RWPE1 (cell line): ENCODE results near the gene SERPINB6.
"Not testable (repeated sequence)": the region's sequence is repeated elsewhere in the genome, so short reads cannot be mapped to it uniquely, and the experiment has no call there.

Experiments
- CTCF ChIA-PET: fragments of 350-600 bp; sonication (Branson Sonifier 250); formaldehyde crosslinking; extraction: SDS; loops from one replicate; lab custom pipeline; 2021; lab: Yijun Ruan, JAX
- POLR2A ChIA-PET: fragments of 400-600 bp; formaldehyde crosslinking; extraction: SDS; loops from one replicate; lab custom pipeline; 2020; ENCODE audit warnings: antibody characterized with exemption; ENCODE audit not compliant: low non-redundant PET; lab: Yijun Ruan, JAX
- DNase-seq: peaks from one replicate; pipeline ENCODE4 v3.0.0; 2012; ENCODE audit warnings: low spot score
- H3K27ac ChIP-seq: fragments of 450-650 bp; 2 replicates; pipeline ENCODE4 v1.5.1; 2017
- TF ChIP-seq, protein P1 (sequence below): fragments of 450-650 bp; conservative IDR thresholded peaks from 2 replicates; pipeline ENCODE4 v1.5.1; 2017; ENCODE audit warnings: low read depth, mild to moderate bottlenecking

SERPINB6 gene

DNA sequence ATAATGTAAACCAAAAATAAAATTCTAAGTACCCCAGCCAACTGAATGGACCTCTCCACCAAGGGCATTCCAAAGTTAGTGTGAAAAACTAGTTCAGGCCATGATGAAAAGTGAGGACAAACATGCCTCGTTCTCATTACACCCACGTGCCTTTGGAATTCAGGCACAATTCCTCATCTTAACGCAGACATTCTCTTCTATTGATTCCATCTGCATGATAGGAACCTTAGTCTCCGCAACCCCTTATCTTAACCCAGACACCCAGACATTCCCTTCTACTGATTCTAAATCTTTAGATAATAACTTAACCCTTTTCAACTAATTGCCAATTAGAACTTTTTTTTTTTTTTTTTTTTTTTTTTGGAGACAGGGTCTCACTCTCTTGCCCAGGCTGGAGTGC is 7.6 kb upstream of the SERPINB6 start:
- DNase-seq: no peak

DNA sequence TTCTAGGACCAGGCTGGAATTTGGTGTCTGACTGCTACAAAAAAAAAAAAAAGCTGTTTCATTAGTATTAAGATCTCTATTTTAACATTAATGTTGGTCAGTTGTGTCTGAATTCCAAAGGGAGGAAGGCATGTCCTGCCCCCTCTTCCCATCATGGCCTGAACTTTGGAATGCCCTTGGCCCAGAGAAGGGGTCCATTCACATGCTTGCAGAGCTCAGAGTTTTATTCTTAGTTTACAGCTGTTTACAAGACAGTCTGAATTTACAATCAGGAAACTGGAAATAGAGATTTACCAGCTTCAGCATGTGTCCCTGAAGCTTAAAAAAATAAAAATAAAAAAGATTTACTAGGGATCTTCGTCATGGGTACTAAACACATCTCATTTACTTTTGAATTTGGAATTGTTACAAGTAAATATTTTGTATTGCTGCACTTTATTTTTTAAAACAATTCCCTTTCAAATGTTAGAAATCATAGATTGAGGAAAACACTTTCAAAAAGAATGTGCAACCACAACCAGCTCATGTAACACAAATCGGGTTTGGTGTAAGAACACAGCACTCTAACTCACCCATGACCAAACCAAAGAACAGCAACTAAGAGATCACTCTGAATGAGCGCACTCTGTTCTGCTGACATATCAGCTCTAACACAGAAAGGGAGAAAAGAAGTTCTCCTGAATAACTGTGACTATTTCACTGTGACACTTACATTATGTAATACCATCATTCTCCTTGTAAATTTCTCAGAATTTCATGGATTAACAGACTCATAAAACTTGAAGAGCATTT is 6.6 kb upstream of the SERPINB6 start:
- H3K27ac ChIP-seq: no peak overlapping the region
- TF ChIP-seq, protein P1, sequence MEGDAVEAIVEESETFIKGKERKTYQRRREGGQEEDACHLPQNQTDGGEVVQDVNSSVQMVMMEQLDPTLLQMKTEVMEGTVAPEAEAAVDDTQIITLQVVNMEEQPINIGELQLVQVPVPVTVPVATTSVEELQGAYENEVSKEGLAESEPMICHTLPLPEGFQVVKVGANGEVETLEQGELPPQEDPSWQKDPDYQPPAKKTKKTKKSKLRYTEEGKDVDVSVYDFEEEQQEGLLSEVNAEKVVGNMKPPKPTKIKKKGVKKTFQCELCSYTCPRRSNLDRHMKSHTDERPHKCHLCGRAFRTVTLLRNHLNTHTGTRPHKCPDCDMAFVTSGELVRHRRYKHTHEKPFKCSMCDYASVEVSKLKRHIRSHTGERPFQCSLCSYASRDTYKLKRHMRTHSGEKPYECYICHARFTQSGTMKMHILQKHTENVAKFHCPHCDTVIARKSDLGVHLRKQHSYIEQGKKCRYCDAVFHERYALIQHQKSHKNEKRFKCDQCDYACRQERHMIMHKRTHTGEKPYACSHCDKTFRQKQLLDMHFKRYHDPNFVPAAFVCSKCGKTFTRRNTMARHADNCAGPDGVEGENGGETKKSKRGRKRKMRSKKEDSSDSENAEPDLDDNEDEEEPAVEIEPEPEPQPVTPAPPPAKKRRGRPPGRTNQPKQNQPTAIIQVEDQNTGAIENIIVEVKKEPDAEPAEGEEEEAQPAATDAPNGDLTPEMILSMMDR: no peak
- ChIA-PET CTCF (interaction anchor here (0.6 kb wide), 2 partner anchors 41 to 42 kb away, joined by 3 to 5 read pairs; no protein-coding TSS in a partner anchor), POLR2A (no interaction called here)
- no peak for DNase-seq

More for the DNA sequence above, 7.6 kb upstream of the SERPINB6 start:
- TF ChIP-seq, protein P1: no peak
- ChIA-PET POLR2A (no interaction called here), CTCF (interaction anchor here (1.4 kb wide), 1 partner anchor 10 kb away, joined by 5 read pairs; no protein-coding TSS in a partner anchor)
- H3K27ac ChIP-seq: no peak overlapping the region

DNA sequence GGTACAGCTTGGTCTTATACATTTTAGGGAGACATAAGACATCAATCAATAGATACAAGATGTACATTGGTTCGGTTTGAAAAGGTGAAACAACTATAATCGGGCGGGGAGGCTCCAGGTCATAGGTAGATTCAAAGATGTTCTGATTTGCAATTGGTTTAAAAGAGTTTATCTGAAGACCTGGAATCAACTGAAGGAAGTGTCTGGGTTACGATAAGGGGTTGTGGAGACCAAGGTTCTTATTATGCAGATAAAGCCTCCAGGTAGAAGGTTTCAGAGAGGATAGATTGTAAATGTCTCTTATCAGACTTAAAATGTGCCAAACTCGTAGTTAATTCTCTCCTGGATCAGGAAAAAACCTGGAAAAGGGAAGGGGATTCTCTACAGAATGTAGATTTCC is 5.9 kb upstream of the SERPINB6 start:
- DNase-seq: no peak
- TF ChIP-seq, protein P1: no peak
- H3K27ac ChIP-seq: no peak overlapping the region
- POLR2A ChIA-PET: no interaction called here
- CTCF ChIA-PET: no interaction called here

DNA sequence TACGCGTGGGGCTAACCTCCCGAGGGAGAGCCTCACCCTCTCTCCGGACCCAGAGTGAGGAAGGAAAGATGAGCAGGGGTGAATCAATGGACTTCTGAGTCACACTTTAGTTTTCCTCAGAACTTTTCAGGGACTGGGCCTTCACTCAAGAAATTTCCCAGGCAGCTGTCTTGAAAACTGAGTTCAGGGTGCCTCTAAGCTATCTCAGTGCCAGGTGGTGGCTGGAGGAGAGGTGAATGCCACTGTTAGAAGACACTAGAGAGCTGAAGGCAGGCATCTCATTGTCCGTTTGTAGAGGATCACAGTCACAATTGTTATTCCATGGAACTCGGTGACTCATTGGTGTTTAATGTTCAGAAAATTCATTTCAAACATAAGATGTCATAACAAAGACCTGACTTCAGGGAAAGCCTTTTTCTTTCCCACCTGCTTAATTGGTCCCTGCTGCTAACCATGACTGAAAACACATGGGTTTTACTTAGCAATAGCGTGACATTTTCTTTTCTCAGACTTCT is 5.3 kb upstream of the SERPINB6 start:
- POLR2A ChIA-PET: no interaction called here
- CTCF ChIA-PET: interaction anchor here (1.2 kb wide), 2 partner anchors 24 to 44 kb away, joined by 3 to 4 read pairs; no protein-coding TSS in a partner anchor
- peak; percentile 57 for DNase-seq
- TF ChIP-seq, protein P1: no peak
- H3K27ac ChIP-seq: peak overlapping the region; percentile 30; the same call in 1 of the 2 replicates

DNA sequence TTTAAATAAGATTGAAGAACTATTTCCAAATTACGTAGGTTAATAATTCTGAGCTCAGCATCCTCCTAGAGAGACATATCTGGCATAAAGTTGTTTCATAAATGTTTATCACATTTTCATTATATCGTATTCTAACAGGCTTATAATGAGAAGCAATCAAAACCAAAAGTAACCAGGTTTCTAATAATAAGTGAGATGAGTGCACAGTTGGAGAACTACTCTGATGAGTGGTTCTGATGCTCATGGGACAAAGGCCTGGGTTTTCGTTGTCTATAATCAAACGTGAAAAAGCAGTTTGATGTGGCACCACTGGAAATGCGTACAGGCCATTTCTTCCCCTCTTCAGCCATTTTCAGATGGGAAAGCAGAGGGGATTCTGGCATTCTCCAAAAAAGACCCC is 4.7 kb upstream of the SERPINB6 start:
- H3K27ac ChIP-seq: no peak overlapping the region
- no peak for DNase-seq
- TF ChIP-seq, protein P1: no peak
- ChIA-PET CTCF (interaction anchor here (0.7 to 1.2 kb wide), 3 partner anchors 17 to 44 kb away, joined by 3 to 4 read pairs (median 3); no protein-coding TSS in a partner anchor), POLR2A (no interaction called here)

DNA sequence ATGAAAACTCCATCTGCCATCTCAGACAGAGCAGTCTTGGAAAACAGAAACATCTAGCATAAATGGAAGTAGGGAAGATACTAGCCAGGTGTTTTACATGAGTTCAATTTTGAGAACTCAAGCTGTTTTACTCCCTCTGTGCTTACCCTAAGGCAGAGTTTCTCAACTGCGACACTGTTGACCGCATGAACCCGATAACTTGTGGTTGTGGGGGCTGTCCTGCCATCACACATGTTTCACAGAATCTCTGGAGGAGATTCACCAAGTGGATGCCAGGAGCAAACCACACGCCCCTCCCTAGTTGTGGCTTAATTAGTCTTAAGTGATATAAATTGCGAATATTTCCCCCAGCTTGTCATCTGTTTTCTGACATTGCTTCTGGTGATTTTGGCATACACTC is 2.3 kb upstream of the SERPINB6 start:
- H3K27ac ChIP-seq: no peak overlapping the region
- no peak for DNase-seq
- CTCF ChIA-PET: no interaction called here
- TF ChIP-seq, protein P1: no peak
- POLR2A ChIA-PET: no interaction called here

DNA sequence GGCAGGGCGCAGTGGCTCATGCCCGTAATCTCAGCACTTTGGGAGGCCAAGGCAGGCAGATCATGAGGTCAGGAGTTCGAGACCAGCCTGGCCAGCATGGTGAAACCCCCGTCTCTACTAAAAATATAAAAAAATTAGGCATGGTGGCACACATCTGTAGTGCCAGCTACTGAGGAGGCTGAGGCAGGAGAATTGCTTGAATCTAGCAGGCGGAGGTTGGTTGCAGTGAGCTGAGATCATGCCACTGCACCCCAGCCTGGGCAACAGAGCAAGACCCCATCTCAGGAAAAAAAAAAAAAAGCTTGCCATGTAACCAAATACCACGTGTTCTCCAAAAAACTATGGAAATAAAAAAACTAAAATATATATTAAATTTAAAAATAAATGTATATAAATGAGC is 1.8 kb upstream of the SERPINB6 start:
- CTCF ChIA-PET: interaction anchor here (0.6 kb wide), 1 partner anchor 27 kb away, joined by 4 read pairs; no protein-coding TSS in a partner anchor
- POLR2A ChIA-PET, DNase-seq, H3K27ac ChIP-seq: not testable (repeated sequence)

DNA sequence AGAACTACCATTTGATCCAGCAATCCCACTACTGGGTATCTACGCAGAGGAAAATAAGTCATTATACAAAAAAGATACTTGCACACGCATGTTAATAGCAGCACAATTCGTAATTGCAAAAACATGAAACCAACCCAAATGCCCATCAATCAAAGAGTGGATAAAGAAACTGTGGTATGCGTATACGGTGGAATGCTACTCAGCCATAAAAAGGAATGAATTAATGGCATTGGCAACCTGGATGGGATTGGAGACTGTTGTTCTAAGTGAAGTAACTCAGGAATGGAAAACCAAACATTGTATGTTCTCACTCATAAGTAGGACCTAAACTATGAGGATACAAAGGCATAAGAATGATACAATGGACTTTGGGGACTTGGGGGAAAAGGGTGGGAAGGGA is 1.3 kb upstream of the SERPINB6 start:
- CTCF ChIA-PET: interaction anchor here (0.6 kb wide), 2 partner anchors 26 to 876 kb away, joined by 4 to 9 read pairs; no protein-coding TSS in a partner anchor
- POLR2A ChIA-PET, DNase-seq, H3K27ac ChIP-seq: not testable (repeated sequence)

DNA sequence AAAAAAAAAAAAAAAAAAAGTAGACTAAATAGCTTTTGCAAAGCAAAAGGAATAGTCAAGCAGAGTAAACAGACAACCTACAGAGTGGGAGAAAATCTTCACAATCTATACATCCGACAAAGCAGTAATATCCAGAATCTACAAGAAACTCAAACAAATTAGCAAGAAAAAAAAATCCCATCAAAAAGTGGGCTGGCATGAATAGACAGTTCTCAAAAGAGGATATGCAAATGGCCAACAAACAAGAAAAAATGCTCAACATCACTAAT is 786 bp upstream of the SERPINB6 start:
- POLR2A ChIA-PET, DNase-seq: not testable (repeated sequence)
- H3K27ac ChIP-seq: peak overlapping the region; percentile 94
- CTCF ChIA-PET: interaction anchor here (0.6 to 0.7 kb wide), 3 partner anchors 16 to 877 kb away, joined by 3 to 9 read pairs (median 4); no protein-coding TSS in a partner anchor
